ENCODE measurements around the gene BCORL1.

DNA sequence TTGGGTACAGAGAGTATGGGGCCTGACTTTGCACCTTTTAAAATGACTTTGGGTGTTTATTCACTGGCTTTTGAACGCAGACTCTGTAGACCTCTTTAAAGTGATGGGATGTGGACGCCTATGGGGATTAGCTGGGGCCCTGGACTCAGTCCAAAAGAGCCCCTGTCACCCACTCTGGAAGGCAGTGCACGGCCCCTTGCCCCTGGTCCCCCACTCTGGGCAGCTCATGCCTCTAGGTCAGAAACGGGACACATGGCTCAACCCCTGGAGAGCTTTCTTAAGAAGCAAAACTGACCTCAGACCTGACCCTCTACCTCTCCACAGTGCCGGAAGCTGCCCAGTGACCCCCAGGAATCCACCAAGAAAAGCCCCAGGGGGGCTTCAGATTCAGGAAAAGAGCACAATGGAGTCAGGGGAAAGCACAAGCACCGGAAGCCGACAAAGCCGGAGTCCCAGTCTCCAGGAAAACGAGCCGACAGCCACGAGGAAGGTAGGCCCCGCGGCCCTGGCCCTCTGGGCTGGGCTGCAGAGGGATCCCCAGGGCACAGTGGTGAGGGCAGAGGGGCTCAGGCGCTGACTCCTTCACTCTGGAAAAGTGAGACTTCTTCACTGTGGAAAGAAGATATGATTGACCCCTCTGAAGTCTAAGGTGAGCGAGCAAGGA is 38.4 kb downstream of the BCORL1 start:
- TF ChIP-seq MYC (IDR thresholded peaks at IDR 0.05; ENCODE audit: low read depth, low read length) (no peak), POLR2A (IDR thresholded peaks at IDR 0.05; ENCODE audit: extremely low read depth, insufficient read length) (no peak)
- TF ChIP-seq, protein P1, sequence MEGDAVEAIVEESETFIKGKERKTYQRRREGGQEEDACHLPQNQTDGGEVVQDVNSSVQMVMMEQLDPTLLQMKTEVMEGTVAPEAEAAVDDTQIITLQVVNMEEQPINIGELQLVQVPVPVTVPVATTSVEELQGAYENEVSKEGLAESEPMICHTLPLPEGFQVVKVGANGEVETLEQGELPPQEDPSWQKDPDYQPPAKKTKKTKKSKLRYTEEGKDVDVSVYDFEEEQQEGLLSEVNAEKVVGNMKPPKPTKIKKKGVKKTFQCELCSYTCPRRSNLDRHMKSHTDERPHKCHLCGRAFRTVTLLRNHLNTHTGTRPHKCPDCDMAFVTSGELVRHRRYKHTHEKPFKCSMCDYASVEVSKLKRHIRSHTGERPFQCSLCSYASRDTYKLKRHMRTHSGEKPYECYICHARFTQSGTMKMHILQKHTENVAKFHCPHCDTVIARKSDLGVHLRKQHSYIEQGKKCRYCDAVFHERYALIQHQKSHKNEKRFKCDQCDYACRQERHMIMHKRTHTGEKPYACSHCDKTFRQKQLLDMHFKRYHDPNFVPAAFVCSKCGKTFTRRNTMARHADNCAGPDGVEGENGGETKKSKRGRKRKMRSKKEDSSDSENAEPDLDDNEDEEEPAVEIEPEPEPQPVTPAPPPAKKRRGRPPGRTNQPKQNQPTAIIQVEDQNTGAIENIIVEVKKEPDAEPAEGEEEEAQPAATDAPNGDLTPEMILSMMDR (IDR thresholded peaks at IDR 0.05; ENCODE audit: low read depth, low read length) = no peak
- TF ChIP-seq, protein P2, sequence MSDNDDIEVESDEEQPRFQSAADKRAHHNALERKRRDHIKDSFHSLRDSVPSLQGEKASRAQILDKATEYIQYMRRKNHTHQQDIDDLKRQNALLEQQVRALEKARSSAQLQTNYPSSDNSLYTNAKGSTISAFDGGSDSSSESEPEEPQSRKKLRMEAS (IDR thresholded peaks at IDR 0.05; ENCODE audit: low read depth, low read length) = no peak

Measured in NB4 (cell line).